Renal cortex interstitium (tissue), 11 donors: Measurements from ENCODE around the gene ATP4B. TPM values are rescaled to one million over a fixed set of nuclear protein-coding genes. Genes with fewer than 3 reads are reported as not detected.

Source experiments
- DNase-seq, 11 donors: peaks; one replicate each; pipeline ENCODE4 v3.0.0-alpha.2; 2013; ENCODE audit warnings: low read depth in 9 of 11, low spot score in 4 of 11; ENCODE audit errors: extremely low read depth in 1 of 11
- polyA plus RNA-seq, 3 donors: library from polyadenylated mRNA; unstranded; fragments of 120-200 nt; gene quantifications; one replicate each; pipeline ENCODE4 v1.2.1, GENCODE V29; 2013; ENCODE audit not compliant: insufficient read length in 3 of 3

Gene ATP4B
- polyA plus RNA-seq, 3 donors: 0.20 to 0.89 (median 0.30) TPM

GRCh38 chr13:113646376-113646775 is 11.6 kb downstream of the ATP4B start:
- no peak for DNase-seq

GRCh38 chr13:113645329-113645728 is 12.7 kb downstream of the ATP4B start:
- no peak for DNase-seq

- no peak for DNase-seq
These were observed 13.2 kb downstream of the ATP4B start for GRCh38 chr13:113644800-113645199.

DNA sequence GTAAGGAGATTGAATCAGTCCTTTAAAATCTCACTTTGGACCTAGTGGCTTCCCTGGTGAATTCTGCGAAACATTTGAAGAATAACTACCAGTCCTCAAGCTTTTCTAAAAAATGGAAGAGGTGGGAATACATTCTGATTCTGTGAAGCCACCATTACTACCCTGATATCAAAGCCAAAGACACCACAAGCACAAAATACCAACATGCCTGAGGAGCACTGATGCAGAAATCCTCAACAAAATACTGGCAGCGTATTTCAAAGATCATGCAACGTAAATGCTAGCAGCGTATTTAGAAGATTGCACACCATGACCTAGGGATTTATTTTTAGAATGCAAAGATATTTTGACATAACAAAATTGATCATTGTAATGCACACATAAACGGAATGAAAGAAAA is 14.4 kb downstream of the ATP4B start:
- peak in 3 of 11 donors; percentile 21 to 47 (median 47) for DNase-seq

GRCh38 chr13:113642563-113642962 is 15.4 kb downstream of the ATP4B start:
- no peak for DNase-seq

- DNase-seq: no peak
These were observed 16.6 kb downstream of the ATP4B start for GRCh38 chr13:113641426-113641825.

DNA sequence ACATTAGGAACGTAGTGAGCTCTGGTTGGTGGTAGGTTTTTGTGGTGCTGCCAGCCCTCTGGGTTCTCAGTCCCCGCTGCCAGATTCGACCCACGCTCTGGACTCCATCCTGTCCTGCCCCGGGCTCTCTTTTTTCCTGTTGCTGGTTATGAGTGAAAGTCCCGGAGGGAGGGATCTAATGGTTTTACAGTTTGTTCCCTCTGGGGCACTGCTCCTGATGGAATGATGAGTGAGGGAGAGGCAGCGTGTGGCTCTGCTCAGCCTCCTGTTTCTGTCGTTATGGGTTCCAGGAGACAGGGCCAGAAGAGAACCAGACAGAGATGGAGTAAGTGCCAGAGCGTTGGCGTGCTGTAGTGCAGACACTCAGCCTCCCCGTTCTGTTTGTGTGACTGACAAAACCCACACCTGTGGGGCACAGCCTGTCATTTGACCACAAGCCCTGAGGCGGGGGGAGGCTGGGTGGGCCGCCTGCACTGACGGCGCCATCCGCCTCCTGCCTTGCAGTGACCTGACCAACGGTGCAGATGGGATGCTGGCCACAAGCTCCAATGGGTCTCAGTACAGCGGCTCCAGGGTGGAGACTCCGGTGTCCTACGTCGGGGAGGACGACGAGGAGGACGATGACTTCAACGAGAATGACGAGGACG is 18.3 kb downstream of the ATP4B start:
- no peak for DNase-seq

GRCh38 chr13:113638806-113639205 is 19.2 kb downstream of the ATP4B start:
- DNase-seq: no peak

GRCh38 chr13:113638173-113638746 is 19.7 kb downstream of the ATP4B start:
- no peak for DNase-seq

GRCh38 chr13:113637262-113638160 is 20.5 kb downstream of the ATP4B start:
- DNase-seq: no peak

DNA sequence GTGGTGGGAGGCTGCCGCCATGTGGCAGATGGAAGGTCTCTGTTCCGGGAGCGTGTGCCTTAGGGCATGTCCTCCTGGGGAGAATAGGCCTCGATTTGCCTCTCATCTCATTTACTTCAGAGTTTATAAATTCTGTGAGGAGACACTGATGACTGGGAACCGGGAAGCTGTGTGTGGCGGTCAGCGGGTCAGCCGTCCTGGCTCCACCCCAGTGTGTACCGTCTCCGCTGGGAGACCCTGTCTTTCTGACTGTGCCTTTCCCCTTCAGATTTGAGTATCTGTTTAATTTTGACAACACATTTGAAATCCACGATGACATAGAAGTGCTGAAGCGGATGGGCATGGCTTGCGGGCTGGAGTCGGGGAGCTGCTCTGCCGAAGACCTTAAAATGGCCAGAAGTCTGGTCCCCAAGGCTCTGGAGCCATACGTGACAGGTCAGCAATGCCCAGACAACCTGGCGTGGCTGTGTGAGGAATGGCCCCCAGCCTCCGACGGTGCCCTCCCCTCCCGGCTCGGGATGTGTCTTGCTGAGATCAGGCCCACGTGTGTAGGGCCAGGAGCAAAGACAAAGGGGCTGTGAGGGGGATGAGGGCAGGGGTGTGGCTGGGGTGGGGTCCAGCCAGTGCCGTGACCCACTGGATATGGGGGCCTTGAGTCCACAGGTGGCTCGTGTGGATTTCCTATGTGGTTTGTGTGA is 21.6 kb downstream of the ATP4B start:
- no peak for DNase-seq

GRCh38 chr13:113635709-113636108 is 22.3 kb downstream of the ATP4B start:
- DNase-seq: no peak

DNA sequence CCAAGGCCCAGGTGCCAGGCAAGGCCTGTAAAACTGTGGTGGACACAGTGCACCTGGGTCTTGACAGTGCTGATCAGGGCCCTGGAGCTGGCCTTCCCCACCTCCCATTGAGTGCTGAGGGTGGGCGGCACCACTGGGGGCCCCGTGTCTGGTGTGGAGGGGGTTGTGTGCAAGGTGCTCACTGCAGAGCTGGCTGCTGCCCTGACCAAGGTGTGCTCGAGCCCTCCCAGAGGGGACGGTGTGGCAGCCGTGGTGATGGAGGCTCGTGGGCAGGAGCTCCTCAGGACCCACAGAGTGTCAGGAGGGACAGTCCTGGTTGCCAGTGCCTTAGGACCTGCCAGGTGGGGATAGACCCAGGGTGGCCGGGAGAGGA is 23.0 kb downstream of the ATP4B start:
- no peak for DNase-seq

GRCh38 chr13:113634279-113635047 is 23.5 kb downstream of the ATP4B start:
- no peak for DNase-seq

DNA sequence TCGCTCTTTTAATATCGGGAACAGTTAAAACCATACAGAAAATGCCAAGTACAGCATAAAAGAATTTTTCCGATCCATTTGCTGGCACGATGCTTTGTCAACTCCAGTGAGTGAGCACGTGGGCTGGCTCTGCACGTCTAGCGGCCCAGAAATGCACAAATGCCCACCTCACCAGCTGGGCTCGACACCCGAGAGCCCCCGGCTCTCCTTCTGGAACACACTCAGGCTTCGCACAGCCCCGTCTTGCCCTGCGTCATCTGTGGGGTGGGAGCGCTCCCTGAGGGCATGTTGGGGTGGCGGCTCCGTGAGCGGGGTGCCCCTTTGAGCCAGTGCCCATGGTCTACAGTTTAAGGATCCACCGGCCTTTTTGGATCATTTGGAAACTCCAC is 24.5 kb downstream of the ATP4B start:
- DNase-seq: no peak

- no peak for DNase-seq
These were observed 25.1 kb downstream of the ATP4B start for GRCh38 chr13:113632706-113633484.

DNA sequence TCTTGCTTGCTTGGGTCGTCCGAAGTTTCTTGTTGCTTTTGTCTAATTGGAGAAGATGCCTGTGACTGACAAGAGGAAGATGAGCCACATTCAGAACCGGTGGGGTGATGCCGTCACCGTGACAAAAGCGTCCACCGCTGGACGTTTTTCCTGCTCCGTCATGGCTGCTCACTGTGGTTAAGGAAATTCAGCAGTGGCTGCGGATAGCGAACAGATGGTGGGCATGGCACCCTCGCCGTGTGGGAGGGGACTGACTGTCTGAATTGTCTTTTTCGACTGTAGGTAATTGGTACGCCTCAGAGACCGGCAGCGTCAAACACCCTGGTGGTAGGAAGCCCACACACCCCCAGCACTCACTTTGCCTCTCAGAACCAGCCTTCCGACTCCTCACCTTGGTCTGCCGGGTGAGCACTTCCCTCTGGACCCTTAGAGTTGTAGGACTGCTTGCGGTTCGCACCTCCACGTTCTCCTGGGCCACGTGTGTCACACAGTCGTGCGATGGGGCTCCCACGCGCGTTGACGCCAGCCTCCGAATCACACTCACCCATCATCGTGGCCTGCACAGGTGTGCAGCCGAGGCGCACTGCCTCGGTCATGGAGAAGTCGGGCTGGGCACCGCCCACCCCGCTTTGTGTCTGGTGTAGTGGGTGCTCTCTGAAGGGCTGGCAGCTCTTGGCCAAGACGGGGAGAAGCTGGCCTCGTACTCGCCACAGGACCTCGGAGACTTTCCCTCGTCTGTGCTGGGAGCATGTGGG is 26.5 kb downstream of the ATP4B start:
- DNase-seq: no peak

DNA sequence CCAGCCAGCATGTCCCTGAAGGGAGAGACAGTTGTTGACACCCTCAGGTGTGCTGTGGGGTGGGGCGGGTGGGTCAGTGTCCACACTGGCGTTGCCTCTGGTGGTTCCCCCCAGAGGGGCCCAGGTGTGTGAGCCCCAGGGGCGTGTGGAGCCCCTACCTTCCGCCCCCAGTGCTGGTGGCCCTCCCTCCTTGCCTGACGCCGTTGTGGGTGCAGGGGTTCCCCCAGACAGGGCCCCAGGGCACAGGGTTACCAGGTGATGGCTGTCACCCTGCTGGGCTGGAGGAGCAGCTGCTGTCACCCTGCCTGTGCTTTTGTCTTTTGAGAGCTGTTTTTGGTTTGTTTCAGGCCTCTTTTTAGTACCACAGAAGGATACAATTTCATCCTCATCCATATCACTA is 27.2 kb downstream of the ATP4B start:
- no peak for DNase-seq
